ENCODE measurements around the gene PRMT1.

PRMT1 gene

GRCh38 chr19:49672131-49672919, 4.7 kb upstream of the PRMT1 start:
- DNase-seq (ENCODE audit: insufficient read length, low spot score), result peak; percentile 82
- FAIRE-seq, result no peak
- TF ChIP-seq POLR2A (IDR thresholded peaks at IDR 0.05; ENCODE audit: low read depth, low read length), result no peak

DNA sequence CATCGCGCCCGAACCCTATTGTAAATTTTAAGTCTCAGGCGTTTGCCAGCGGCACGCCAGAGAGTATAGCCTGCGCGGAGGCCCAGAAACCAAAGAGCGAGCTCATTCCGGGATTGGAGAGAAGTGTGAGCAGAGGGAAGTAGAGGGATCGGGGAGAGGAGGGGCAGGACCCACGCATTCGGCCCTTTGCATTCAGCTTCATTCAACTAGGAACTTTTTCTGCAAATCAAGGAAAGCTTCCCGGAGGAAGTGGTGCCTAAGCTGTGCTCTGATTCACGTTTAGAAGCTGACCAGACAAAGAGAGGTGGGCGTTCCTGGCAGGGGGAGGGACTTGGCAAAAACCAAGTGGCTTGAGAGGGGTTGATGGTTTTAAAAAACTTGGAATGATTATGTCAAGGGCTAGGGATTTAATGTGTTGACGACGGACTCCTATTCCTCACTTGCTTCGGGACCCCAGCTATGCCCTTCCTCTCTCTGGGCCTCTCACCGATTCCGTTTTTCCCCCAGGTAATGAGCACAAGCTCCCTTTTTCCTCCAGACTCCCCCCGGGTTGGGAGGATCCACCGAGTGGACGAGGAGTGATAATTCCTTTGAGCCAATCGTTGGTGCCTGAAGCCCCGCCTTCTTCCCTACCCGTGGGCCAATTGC, 811 bp upstream of the PRMT1 start:
- FAIRE-seq (no peak), DNase-seq (ENCODE audit: insufficient read length, low spot score) (peak; percentile 98)

GRCh38 chr19:49676784-49677230, 264 bp upstream of the PRMT1 start:
- FAIRE-seq, result peak; percentile 91
- TF ChIP-seq POLR2A (IDR thresholded peaks at IDR 0.05; ENCODE audit: low read depth, low read length), result no peak
- peak; percentile 98 for DNase-seq (ENCODE audit: insufficient read length, low spot score)

More for the DNA sequence above, 811 bp upstream of the PRMT1 start:
- TF ChIP-seq POLR2A (IDR thresholded peaks at IDR 0.05; ENCODE audit: low read depth, low read length), result peak; percentile 72

GRCh38 chr19:49677901-49678674, 1.0 kb downstream of the PRMT1 start:
- peak; percentile 75 for DNase-seq (ENCODE audit: insufficient read length, low spot score)
- TF ChIP-seq POLR2A (IDR thresholded peaks at IDR 0.05; ENCODE audit: low read depth, low read length), result no peak
- FAIRE-seq, result no peak

GRCh38 chr19:49678985-49679770, 2.1 kb downstream of the PRMT1 start:
- FAIRE-seq (no peak), DNase-seq (ENCODE audit: insufficient read length, low spot score) (no peak)
- no peak for TF ChIP-seq POLR2A (IDR thresholded peaks at IDR 0.05; ENCODE audit: low read depth, low read length)

DNA sequence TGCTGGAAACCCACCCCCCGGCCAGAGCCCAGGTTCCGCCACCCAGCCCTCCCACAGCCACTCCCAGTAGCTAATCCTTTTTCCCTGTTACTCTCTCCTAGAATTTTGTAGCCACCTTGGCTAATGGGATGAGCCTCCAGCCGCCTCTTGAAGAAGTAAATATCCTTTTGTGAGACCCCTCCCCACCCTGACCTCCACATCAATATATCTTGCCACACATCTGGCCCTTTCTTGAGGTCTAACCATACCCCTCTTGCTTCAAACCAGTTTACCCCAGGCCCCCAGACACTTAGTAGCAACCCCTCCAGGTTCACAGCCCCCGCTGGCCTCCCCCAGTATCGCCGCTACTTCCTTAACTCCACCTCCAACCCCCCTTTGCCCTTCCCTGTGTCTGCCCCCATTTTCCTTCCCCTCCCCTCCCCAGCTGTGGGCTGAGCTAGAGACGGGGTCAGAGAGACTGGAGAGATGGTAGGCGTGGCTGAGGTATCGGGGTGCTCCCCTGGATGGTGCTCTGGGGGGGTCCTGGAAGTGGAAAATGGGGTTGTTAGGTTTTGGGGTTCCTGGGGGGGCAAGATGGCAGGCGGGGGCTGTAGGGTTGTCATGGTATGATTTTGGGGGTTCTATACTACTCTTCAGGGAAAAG, 2.8 kb downstream of the PRMT1 start:
- no peak for FAIRE-seq
- TF ChIP-seq POLR2A (IDR thresholded peaks at IDR 0.05; ENCODE audit: low read depth, low read length), result no peak
- no peak for DNase-seq (ENCODE audit: insufficient read length, low spot score)

- FAIRE-seq (no peak), DNase-seq (ENCODE audit: insufficient read length, low spot score) (peak; percentile 96)
- no peak for TF ChIP-seq POLR2A (IDR thresholded peaks at IDR 0.05; ENCODE audit: low read depth, low read length)
Measured at GRCh38 chr19:49680421-49681351, 3.6 kb downstream of the PRMT1 start.

GRCh38 chr19:49681830-49682229, 4.8 kb downstream of the PRMT1 start:
- DNase-seq (ENCODE audit: insufficient read length, low spot score) (no peak), FAIRE-seq (no peak)

DNA sequence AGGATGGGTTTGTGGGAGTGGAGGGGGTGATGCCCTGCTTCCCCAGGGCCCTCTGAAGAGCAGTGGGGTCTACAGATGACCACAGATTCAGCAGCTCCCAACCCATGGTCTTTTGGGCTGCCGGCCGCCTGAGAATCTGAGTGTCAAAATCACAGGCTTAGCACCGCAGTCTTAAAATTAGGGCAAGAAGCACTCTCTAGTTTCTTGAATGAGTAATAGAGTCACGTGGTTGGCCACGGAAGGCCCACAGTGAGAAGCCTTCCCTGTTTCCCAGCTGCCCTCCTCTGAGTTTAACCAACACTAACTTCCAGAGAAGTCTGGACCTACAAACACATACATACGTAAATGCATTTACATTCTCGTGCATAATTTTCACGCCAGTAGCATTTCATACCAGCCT, 5.2 kb downstream of the PRMT1 start:
- FAIRE-seq, result no peak
- no peak for TF ChIP-seq POLR2A (IDR thresholded peaks at IDR 0.05; ENCODE audit: low read depth, low read length)
- no peak for DNase-seq (ENCODE audit: insufficient read length, low spot score)

More at GRCh38 chr19:49681830-49682229, 4.8 kb downstream of the PRMT1 start:
- TF ChIP-seq POLR2A (IDR thresholded peaks at IDR 0.05; ENCODE audit: low read depth, low read length), result no peak

DNA sequence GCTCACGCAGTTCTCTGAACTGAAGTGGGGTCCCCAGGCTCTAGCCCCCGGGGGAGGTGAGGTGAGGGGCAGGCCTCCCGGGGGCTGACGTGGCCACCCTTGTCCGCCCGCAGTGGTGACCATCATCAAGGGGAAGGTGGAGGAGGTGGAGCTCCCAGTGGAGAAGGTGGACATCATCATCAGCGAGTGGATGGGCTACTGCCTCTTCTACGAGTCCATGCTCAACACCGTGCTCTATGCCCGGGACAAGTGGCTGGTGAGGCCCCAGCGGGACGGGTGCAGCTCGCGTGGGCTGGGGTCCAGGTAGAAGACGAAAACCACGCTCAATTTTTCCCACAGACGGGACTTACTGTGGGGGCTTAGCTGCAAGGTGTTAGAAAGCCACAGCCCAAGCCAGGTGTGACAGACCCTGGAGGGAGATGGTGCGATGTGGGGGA, 6.8 kb downstream of the PRMT1 start:
- no peak for DNase-seq (ENCODE audit: insufficient read length, low spot score)
- TF ChIP-seq POLR2A (IDR thresholded peaks at IDR 0.05; ENCODE audit: low read depth, low read length), result no peak
- FAIRE-seq, result no peak

- FAIRE-seq (no peak), DNase-seq (ENCODE audit: insufficient read length, low spot score) (no peak)
Measured at GRCh38 chr19:49684251-49684982, 7.3 kb downstream of the PRMT1 start.

More at GRCh38 chr19:49684251-49684982, 7.3 kb downstream of the PRMT1 start:
- TF ChIP-seq POLR2A (IDR thresholded peaks at IDR 0.05; ENCODE audit: low read depth, low read length), result no peak

All from H54 (cell line).